B cell (primary cell): ENCODE data around the gene SCUBE1. TPM values are rescaled to one million over a fixed set of nuclear protein-coding genes. Genes with fewer than 3 reads are reported as not detected.

Experiments
- ATAC-seq: fragments of 200-7000 bp; cut with Tn5 transposase; one replicate; pipeline ENCODE4 v1.10.0; 2021; ENCODE audit warnings: low read depth, mild to moderate bottlenecking, moderate number of reproducible peaks, moderate library complexity
- CTCF ChIA-PET: fragments of 350-600 bp; sonication (Branson Sonifier 250); formaldehyde crosslinking; loops from one replicate; lab custom pipeline; 2021; ENCODE audit warnings: antibody characterized with exemption, inconsistent platforms; lab: Charles Lee
- POLR2A ChIA-PET: fragments of 350-600 bp; sonication (Branson Sonifier 250); formaldehyde crosslinking; loops from one replicate; lab custom pipeline; 2021; ENCODE audit warnings: antibody characterized with exemption; lab: Charles Lee
- DNase-seq: peaks from one replicate; pipeline ENCODE4 v3.0.0; 2013
- H2AFZ ChIP-seq: 2 replicates; pipeline ENCODE4 v1.6.1; 2012; ENCODE audit warnings: mild to moderate bottlenecking, low read depth, low read length; ENCODE audit not compliant: insufficient read depth, poor library complexity, severe bottlenecking
- H3K27ac ChIP-seq, 2 donors: 1 replicate in 1 of 2; 2 replicates in 1 of 2; pipeline ENCODE4 v1.5.1; 2012 to 2013; ENCODE audit warnings: low read length in 2 of 2, mild to moderate bottlenecking in 2 of 2, moderate library complexity in 1 of 2
- H3K27me3 ChIP-seq, 4 experiments: fragments of 200-600 bp in 1 of 4; sonication (generic) in 1 of 4; replicated peaks in 1 of 4; 1 replicate in 2 of 4; 2 replicates in 2 of 4; pipeline versions ENCODE4 v1.6.1 to v1.7.0; 2013 to 2016; ENCODE audit warnings: low read length in 3 of 4, mild to moderate bottlenecking in 2 of 4, mixed read lengths in 1 of 4, moderate library complexity in 1 of 4; ENCODE audit not compliant: insufficient read depth in 4 of 4, control insufficient read depth in 3 of 4; ENCODE audit errors: control extremely low read depth in 1 of 4
- H3K36me3 ChIP-seq, 2 experiments: replicated peaks in 1 of 2; 1 replicate in 1 of 2; 2 replicates in 1 of 2; pipeline versions ENCODE4 v1.6.1 to v1.7.1; 2013; ENCODE audit warnings: low read length in 1 of 2; ENCODE audit not compliant: insufficient read depth in 2 of 2, control insufficient read depth in 1 of 2; ENCODE audit errors: control extremely low read depth in 1 of 2, extremely low read depth in 1 of 2
- H3K4me1 ChIP-seq, 2 donors: fragments of 200-600 bp in 1 of 2; sonication (generic) in 1 of 2; 1 replicate in 1 of 2; 2 replicates in 1 of 2; pipeline versions ENCODE4 v1.5.1 to v1.6.1; 2013 to 2017; ENCODE audit warnings: low read length in 2 of 2; ENCODE audit not compliant: control insufficient read depth in 2 of 2, insufficient read depth in 2 of 2
- H3K4me2 ChIP-seq: replicated peaks from 2 replicates; pipeline ENCODE3; 2012; ENCODE audit warnings: mild to moderate bottlenecking, low read depth, low read length; ENCODE audit not compliant: poor library complexity, severe bottlenecking
- H3K4me3 ChIP-seq, 5 experiments: fragments of 200-600 bp in 1 of 5; sonication (generic) in 1 of 5; 1 replicate in 3 of 5; 2 replicates in 2 of 5; pipeline versions ENCODE4 v1.5.1 to v1.7.0; 2011 to 2016; ENCODE audit warnings: low read length in 4 of 5, mild to moderate bottlenecking in 4 of 5, low read depth in 2 of 5, control low read depth in 1 of 5, moderate library complexity in 1 of 5; ENCODE audit not compliant: insufficient read depth in 1 of 5; ENCODE audit errors: control extremely low read depth in 1 of 5, extremely low read depth in 1 of 5
- H3K79me2 ChIP-seq: fragments of 200-600 bp; sonication (generic); one replicate; pipeline ENCODE4 v1.6.0; 2016; ENCODE audit warnings: low read length; ENCODE audit not compliant: control insufficient read depth, insufficient read depth
- H3K9ac ChIP-seq: fragments of 200-600 bp; sonication (generic); 2 replicates; pipeline ENCODE4 v1.6.1; 2017; ENCODE audit warnings: mild to moderate bottlenecking, low read length, moderate library complexity
- H3K9me3 ChIP-seq, 3 donors: one replicate each; pipeline versions ENCODE4 v1.6.1 to v1.7.1; 2013; ENCODE audit warnings: low read length in 2 of 3; ENCODE audit not compliant: control insufficient read depth in 2 of 3, insufficient read depth in 1 of 3; ENCODE audit errors: control extremely low read depth in 1 of 3
- H4K20me1 ChIP-seq: 2 replicates; pipeline ENCODE4 v1.6.0; 2012; ENCODE audit warnings: mild to moderate bottlenecking, low read length; ENCODE audit not compliant: insufficient read depth, control insufficient read depth, poor library complexity, severe bottlenecking
- H3K27ac Mint-ChIP-seq: one replicate; pipeline ENCODE4 v1.8.0; 2021; ENCODE audit warnings: mixed read lengths
- H3K27me3 Mint-ChIP-seq: one replicate; pipeline ENCODE4 v1.8.0; 2021; ENCODE audit warnings: mixed read lengths
- H3K4me1 Mint-ChIP-seq: one replicate; pipeline ENCODE4 v1.8.0; 2021; ENCODE audit warnings: mixed read lengths
- H3K4me3 Mint-ChIP-seq: one replicate; pipeline ENCODE4 v1.8.0; 2021; ENCODE audit warnings: mixed read lengths
- H3K9me3 Mint-ChIP-seq: one replicate; pipeline ENCODE4 v1.8.0; 2022; ENCODE audit warnings: mixed read lengths; ENCODE audit not compliant: insufficient read depth
- EZH2 ChIP-seq: IDR thresholded peaks from 2 replicates; pipeline ENCODE4 v1.6.1; 2012; ENCODE audit warnings: borderline replicate concordance, low read depth, mild to moderate bottlenecking, moderate library complexity, low read length; ENCODE audit not compliant: insufficient read depth, poor library complexity, severe bottlenecking
- WGBS: methylation state at CpG from one replicate; pipeline ENCODE4 v1.1.5; 2013; ENCODE audit warnings: missing lambda C conversion rate; ENCODE audit not compliant: insufficient coverage; 5-methylcytosine and 5-hydroxymethylcytosine counted together
- intact Hi-C: fragments of 100-400 bp; cut with micrococcal nuclease; formaldehyde crosslinking; loops from one replicate; pipeline ENCODE4 v1.10.0; 2022
- polyA plus RNA-seq: library from polyadenylated mRNA; depleted of rRNA; stranded (reverse); fragments of >200 nt; gene quantifications from 2 replicates; pipeline ENCODE4 v1.2.3, GENCODE V29; 2012
- total RNA-seq, 2 donors: library from RNA; stranded (reverse); fragments of 120-200 nt in 1 of 2; gene quantifications; 1 replicate in 1 of 2; 2 replicates in 1 of 2; pipeline versions ENCODE4 v1.2.3 to v1.2.4, GENCODE V29; 2013 to 2022
- TF ChIP-seq, protein P1 (sequence below): fragments of 200-600 bp; IDR thresholded peaks from one replicate; pipeline ENCODE4 v1.8.0; 2022; ENCODE audit warnings: antibody characterized with exemption, mild to moderate bottlenecking

SCUBE1 gene
- total and polyA plus RNA-seq, 2 donors (not counting 1 experiment from before 2014, with no cell fraction given), result not detected

DNA sequence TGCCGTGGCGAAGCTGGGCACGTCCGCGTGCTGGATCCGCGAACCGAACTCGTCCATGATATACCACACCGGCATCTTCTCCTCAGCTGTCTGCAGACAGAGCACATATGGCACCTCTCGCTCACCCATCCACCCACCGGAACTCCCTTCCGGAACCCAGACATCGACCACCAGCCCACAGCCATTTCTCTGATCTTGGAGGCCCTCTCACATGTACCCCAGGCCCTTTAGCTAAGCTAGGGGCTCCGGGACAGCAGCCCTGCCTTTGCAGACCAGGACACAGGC, 163.3 kb downstream of the SCUBE1 start:
- no peak overlapping the region for H2AFZ ChIP-seq
- ChIA-PET CTCF (no interaction called here), POLR2A (no interaction called here)
- intact Hi-C loops, result no loop called here
- H3K9ac ChIP-seq, result no peak overlapping the region
- H3K27me3 ChIP-seq, result no peaks in the 10 kb centered on the region
- H3K4me2 ChIP-seq, result no peak overlapping the region
- H3K4me3 ChIP-seq, result no peak overlapping the region
- DNase-seq, result no peak
- no peak overlapping the region for H3K27ac ChIP-seq
- H3K79me2 ChIP-seq, result peaks cover 27% of the 10 kb centered on the region
- no peak for ATAC-seq
- H3K36me3 ChIP-seq, result peaks cover 0 to 27% of the 10 kb centered on the region in 2 experiments
- H4K20me1 ChIP-seq, result peaks cover 4% of the 10 kb centered on the region
- WGBS, result 98% methylated on average over 15 of the region's 15 CpGs
- no peak overlapping the region for H3K27ac Mint-ChIP-seq
- TF ChIP-seq EZH2, result no peak
- TF ChIP-seq, protein P1, sequence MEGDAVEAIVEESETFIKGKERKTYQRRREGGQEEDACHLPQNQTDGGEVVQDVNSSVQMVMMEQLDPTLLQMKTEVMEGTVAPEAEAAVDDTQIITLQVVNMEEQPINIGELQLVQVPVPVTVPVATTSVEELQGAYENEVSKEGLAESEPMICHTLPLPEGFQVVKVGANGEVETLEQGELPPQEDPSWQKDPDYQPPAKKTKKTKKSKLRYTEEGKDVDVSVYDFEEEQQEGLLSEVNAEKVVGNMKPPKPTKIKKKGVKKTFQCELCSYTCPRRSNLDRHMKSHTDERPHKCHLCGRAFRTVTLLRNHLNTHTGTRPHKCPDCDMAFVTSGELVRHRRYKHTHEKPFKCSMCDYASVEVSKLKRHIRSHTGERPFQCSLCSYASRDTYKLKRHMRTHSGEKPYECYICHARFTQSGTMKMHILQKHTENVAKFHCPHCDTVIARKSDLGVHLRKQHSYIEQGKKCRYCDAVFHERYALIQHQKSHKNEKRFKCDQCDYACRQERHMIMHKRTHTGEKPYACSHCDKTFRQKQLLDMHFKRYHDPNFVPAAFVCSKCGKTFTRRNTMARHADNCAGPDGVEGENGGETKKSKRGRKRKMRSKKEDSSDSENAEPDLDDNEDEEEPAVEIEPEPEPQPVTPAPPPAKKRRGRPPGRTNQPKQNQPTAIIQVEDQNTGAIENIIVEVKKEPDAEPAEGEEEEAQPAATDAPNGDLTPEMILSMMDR, result no peak
- H3K4me3 Mint-ChIP-seq, result no peak overlapping the region
- no peaks in the 10 kb centered on the region for H3K9me3 Mint-ChIP-seq
- no peaks in the 10 kb centered on the region for H3K9me3 ChIP-seq
- no peaks in the 10 kb centered on the region for H3K4me1 ChIP-seq
- peaks cover 4% of the 10 kb centered on the region for H3K4me1 Mint-ChIP-seq
- no peaks in the 10 kb centered on the region for H3K27me3 Mint-ChIP-seq

GRCh38 chr22:43179146-43179910, 163.8 kb downstream of the SCUBE1 start:
- H4K20me1 ChIP-seq, result peaks cover 4% of the 10 kb centered on the region
- Mint-ChIP-seq H3K4me3 (no peak overlapping the region), H3K4me1 (peaks cover 2% of the 10 kb centered on the region), H3K27me3 (no peaks in the 10 kb centered on the region), H3K27ac (no peak overlapping the region), H3K9me3 (no peaks in the 10 kb centered on the region)
- H3K27ac ChIP-seq, result no peak overlapping the region
- no peaks in the 10 kb centered on the region for H3K27me3 ChIP-seq
- no peak overlapping the region for H3K4me2 ChIP-seq
- ChIA-PET CTCF (no interaction called here), POLR2A (no interaction called here)
- intact Hi-C loops, result no loop called here
- no peak overlapping the region for H2AFZ ChIP-seq
- TF ChIP-seq, protein P1, result no peak
- no peak for TF ChIP-seq EZH2
- no peaks in the 10 kb centered on the region for H3K9me3 ChIP-seq
- H3K4me1 ChIP-seq, result no peaks in the 10 kb centered on the region
- peaks cover 27% of the 10 kb centered on the region for H3K79me2 ChIP-seq
- no peak overlapping the region for H3K4me3 ChIP-seq
- no peak for ATAC-seq
- no peak for DNase-seq
- WGBS, result 98% methylated on average over 25 of the region's 25 CpGs
- no peak overlapping the region for H3K9ac ChIP-seq
- H3K36me3 ChIP-seq, result peaks cover 0 to 29% of the 10 kb centered on the region in 2 experiments
